Natural killer cell (primary cell): ENCODE measurements around the gene GNAI3. TPM values are rescaled to one million over a fixed set of nuclear protein-coding genes. Genes with fewer than 3 reads are reported as not detected.

ENCODE experiments used
- ATAC-seq, 3 donors: fragments of 150-1000 bp in 2 of 3; fragments of 200-7000 bp in 1 of 3; cut with Tn5 transposase; 1 replicate in 1 of 3; 2 replicates in 2 of 3; pipeline ENCODE4 v1.10.0; 2021; ENCODE audit warnings: mild to moderate bottlenecking in 2 of 3, moderate library complexity in 2 of 3
- DNase-seq, 2 donors: peaks; one replicate each; pipeline versions ENCODE4 v3.0.0 to v3.0.0-alpha.2; 2013 to 2021; ENCODE audit warnings: mixed read lengths in 1 of 2
- H3K27ac ChIP-seq: one replicate; pipeline ENCODE4 v1.5.1; 2013; ENCODE audit warnings: mild to moderate bottlenecking, low read length
- H3K27me3 ChIP-seq: one replicate; pipeline ENCODE4 v1.6.1; 2013; ENCODE audit warnings: low read length; ENCODE audit not compliant: control insufficient read depth, insufficient read depth
- H3K36me3 ChIP-seq: one replicate; pipeline ENCODE4 v1.6.1; 2013; ENCODE audit warnings: low read length; ENCODE audit not compliant: control insufficient read depth, insufficient read depth
- H3K4me1 ChIP-seq: one replicate; pipeline ENCODE4 v1.6.1; 2013; ENCODE audit warnings: low read length; ENCODE audit not compliant: control insufficient read depth, insufficient read depth
- H3K4me3 ChIP-seq: one replicate; pipeline ENCODE4 v1.5.1; 2013; ENCODE audit warnings: low read length
- H3K9me3 ChIP-seq: one replicate; pipeline ENCODE4 v1.6.1; 2013; ENCODE audit warnings: low read length; ENCODE audit not compliant: control insufficient read depth, insufficient read depth
- H3K27ac Mint-ChIP-seq, 2 donors: one replicate each; pipeline ENCODE4 v1.8.0; 2022; ENCODE audit warnings: mild to moderate bottlenecking in 2 of 2, mixed read lengths in 2 of 2, moderate library complexity in 1 of 2
- H3K27me3 Mint-ChIP-seq, 2 donors: one replicate each; pipeline ENCODE4 v1.8.0; 2022; ENCODE audit warnings: low read depth in 2 of 2, mixed read lengths in 2 of 2
- H3K36me3 Mint-ChIP-seq: one replicate; pipeline ENCODE4 v1.8.0; 2022; ENCODE audit warnings: mixed read lengths
- H3K4me1 Mint-ChIP-seq, 2 donors: one replicate each; pipeline ENCODE4 v1.8.0; 2022; ENCODE audit warnings: mixed read lengths in 2 of 2
- H3K4me3 Mint-ChIP-seq: one replicate; pipeline ENCODE4 v1.8.0; 2022; ENCODE audit warnings: mild to moderate bottlenecking, moderate library complexity, mixed read lengths
- H3K9me3 Mint-ChIP-seq, 2 donors: one replicate each; pipeline ENCODE4 v1.8.0; 2022; ENCODE audit warnings: mixed read lengths in 2 of 2
- WGBS: methylation state at CpG from one replicate; pipeline ENCODE4 v1.1.7; 2013; ENCODE audit warnings: missing lambda C conversion rate; ENCODE audit not compliant: insufficient coverage; 5-methylcytosine and 5-hydroxymethylcytosine counted together
- intact Hi-C: fragments of 100-400 bp; cut with micrococcal nuclease; formaldehyde crosslinking; loops from one replicate; pipeline ENCODE4 v1.14.2; 2022
- total RNA-seq, 4 donors: library from RNA; stranded (reverse); fragments of 120-200 nt in 1 of 4; gene quantifications; one replicate each; pipeline versions ENCODE4 v1.2.3 to v1.2.4, GENCODE V29; 2013 to 2022
- TF ChIP-seq, protein P1 (sequence below): fragments of 200-600 bp; IDR thresholded peaks from one replicate; pipeline ENCODE4 v1.8.0; 2022; ENCODE audit warnings: antibody characterized with exemption

GNAI3 gene
- total RNA-seq, 3 donors from 2014 or later (not counting 1 experiment from before 2014, with no cell fraction given), result 6.1 to 7.6 (median 6.9) TPM

DNA sequence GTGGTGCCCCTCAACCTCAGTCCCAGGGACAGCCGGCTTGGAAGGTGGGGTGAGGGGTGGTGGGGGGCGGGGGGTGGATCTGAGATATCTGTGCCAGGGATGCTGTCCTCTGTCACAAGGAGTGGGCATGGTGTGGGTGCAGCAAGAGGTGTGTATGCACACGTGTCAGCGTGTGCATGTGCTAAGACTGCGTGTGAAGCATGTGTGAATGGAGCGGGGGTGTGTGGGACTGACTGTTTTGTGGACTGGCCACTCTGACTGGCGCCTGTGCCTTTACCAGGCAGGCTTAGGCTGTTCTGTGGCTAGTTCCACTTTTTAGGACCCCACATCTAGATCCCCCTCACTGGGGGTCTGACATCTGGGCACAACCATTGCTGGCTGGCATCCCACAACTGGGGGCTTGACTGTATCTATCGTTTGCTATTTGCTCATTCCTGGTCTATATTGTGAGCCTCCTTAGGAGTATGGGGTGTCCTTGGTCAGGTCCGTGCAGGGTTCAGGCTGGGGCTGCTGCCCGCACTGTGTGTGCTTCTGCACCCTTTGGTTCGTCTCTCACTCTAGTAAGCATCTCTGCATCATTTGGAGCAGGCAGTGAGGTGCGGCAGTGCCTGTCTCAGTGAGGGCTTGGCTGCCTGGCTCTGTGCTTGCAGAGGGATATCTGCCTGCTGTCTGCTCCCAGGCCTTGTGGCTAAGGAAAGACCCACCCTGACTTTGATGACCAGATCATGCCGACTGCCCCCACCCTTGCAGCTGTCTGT is 73.1 kb downstream of the GNAI3 start:
- H3K36me3 ChIP-seq, result peaks cover 8% of the 10 kb centered on the region
- intact Hi-C loops, result loop anchor here (1.0 kb wide), 1 partner anchor 73 kb away; the partner anchor contains the start of gene GNAI3
- H3K4me3 ChIP-seq, result peak overlapping the region; percentile 76
- peak overlapping the region; percentile 99 for H3K4me3 Mint-ChIP-seq
- TF ChIP-seq, protein P1, sequence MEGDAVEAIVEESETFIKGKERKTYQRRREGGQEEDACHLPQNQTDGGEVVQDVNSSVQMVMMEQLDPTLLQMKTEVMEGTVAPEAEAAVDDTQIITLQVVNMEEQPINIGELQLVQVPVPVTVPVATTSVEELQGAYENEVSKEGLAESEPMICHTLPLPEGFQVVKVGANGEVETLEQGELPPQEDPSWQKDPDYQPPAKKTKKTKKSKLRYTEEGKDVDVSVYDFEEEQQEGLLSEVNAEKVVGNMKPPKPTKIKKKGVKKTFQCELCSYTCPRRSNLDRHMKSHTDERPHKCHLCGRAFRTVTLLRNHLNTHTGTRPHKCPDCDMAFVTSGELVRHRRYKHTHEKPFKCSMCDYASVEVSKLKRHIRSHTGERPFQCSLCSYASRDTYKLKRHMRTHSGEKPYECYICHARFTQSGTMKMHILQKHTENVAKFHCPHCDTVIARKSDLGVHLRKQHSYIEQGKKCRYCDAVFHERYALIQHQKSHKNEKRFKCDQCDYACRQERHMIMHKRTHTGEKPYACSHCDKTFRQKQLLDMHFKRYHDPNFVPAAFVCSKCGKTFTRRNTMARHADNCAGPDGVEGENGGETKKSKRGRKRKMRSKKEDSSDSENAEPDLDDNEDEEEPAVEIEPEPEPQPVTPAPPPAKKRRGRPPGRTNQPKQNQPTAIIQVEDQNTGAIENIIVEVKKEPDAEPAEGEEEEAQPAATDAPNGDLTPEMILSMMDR, result no peak
- H3K4me1 ChIP-seq, result peaks cover 64% of the 10 kb centered on the region
- peaks cover 39 to 69% of the 10 kb centered on the region in 2 donors for H3K4me1 Mint-ChIP-seq
- no peaks in the 10 kb centered on the region for H3K9me3 Mint-ChIP-seq
- H3K27ac ChIP-seq, result peak overlapping the region; percentile 89
- peak overlapping the region; percentile 93 to 99 for H3K27ac Mint-ChIP-seq
- H3K27me3 ChIP-seq, result no peaks in the 10 kb centered on the region
- DNase-seq (peak; percentile 24 to 47), ATAC-seq (peak in 1 of 3 donors; percentile 8)
- 30% methylated on average over 13 of the region's 13 CpGs for WGBS
- no peaks in the 10 kb centered on the region for H3K36me3 Mint-ChIP-seq
- peaks cover 0 to under 1% of the 10 kb centered on the region in 2 donors for H3K27me3 Mint-ChIP-seq
- H3K9me3 ChIP-seq, result no peaks in the 10 kb centered on the region

DNA sequence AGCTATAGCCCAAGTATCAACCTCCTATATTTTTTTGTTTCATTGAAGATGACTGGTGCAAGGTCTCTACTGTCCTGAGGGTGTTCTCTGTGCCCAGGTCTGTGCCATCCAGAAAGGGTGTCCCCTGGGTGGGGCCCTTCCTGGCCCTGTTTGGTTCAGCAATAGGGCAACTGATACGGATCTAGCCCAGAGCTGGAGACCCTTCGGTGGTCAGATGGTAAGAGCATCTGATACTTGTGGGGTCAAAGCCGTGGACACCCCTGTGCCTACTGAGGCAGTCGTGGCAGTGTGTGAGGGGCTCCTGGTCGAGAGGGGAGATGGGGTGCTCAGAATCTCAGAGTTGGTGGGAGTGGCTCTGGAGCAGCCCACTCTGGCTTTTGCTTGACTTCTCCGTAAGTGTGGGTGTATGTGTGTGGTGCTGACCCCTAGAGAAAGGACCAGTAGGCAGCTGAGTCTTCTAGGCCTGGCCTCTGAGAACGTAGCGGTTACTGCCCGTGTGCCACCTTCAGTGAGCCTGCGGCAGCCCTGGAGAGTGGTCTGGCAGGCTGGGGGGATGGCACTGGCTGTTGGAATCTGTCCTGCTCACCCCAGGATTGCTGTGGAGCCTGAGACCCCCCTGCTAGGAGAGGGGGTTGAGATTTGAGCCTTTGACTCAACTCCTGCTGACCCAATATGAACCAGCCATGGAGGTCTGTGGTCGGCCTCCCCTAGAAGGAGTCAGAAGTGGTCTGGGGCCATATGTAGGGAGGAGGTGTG is 73.9 kb downstream of the GNAI3 start:
- intact Hi-C loops, result no loop called here
- no peak overlapping the region for H3K27ac ChIP-seq
- no peak for DNase-seq
- peaks cover 15% of the 10 kb centered on the region for H3K36me3 ChIP-seq
- peak overlapping the region; percentile 99 for H3K4me3 Mint-ChIP-seq
- H3K4me1 Mint-ChIP-seq, result peaks cover 39 to 69% of the 10 kb centered on the region in 2 donors
- no peaks in the 10 kb centered on the region for H3K36me3 Mint-ChIP-seq
- TF ChIP-seq, protein P1, result no peak
- 83% methylated on average over 11 of the region's 11 CpGs for WGBS
- ATAC-seq, result no peak
- H3K27ac Mint-ChIP-seq, result peak overlapping the region; percentile 93 to 99
- no peaks in the 10 kb centered on the region for H3K9me3 Mint-ChIP-seq
- no peaks in the 10 kb centered on the region for H3K27me3 Mint-ChIP-seq
- no peaks in the 10 kb centered on the region for H3K9me3 ChIP-seq
- H3K4me3 ChIP-seq, result no peak overlapping the region
- H3K4me1 ChIP-seq, result peaks cover 58% of the 10 kb centered on the region
- no peaks in the 10 kb centered on the region for H3K27me3 ChIP-seq

DNA sequence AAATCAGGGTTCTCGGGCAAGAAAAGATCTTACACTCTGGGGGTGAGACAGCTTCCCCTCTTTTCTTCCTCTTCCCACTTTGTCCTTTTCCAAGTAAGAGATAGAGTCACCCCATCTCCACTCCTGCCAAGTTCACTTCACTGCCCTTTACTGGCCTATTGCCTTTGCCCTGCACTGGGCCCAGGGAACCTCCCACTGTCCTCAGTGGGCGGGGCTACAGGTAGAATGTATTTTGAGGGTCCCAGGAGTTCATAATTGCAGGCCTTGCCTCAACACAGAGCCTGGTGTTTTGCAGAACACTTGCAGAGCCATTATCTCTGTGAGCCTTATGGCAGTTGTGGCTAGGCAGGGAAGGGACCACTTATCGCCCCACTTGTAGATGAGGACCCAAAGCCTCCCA is 74.5 kb downstream of the GNAI3 start:
- H3K27ac Mint-ChIP-seq, result peak overlapping the region in 1 of 2 donors; percentile 99
- Histone ChIP-seq H3K9me3 (no peaks in the 10 kb centered on the region), H3K4me3 (no peak overlapping the region), H3K27ac (no peak overlapping the region), H3K4me1 (peaks cover 58% of the 10 kb centered on the region), H3K36me3 (peaks cover 21% of the 10 kb centered on the region), H3K27me3 (no peaks in the 10 kb centered on the region)
- H3K4me1 Mint-ChIP-seq, result peaks cover 39 to 69% of the 10 kb centered on the region in 2 donors
- TF ChIP-seq, protein P1, result no peak
- ATAC-seq (no peak), DNase-seq (no peak)
- 92% methylated on average over 3 of the region's 3 CpGs for WGBS
- no peaks in the 10 kb centered on the region for H3K36me3 Mint-ChIP-seq
- H3K9me3 Mint-ChIP-seq, result no peaks in the 10 kb centered on the region
- intact Hi-C loops, result no loop called here
- no peak overlapping the region for H3K4me3 Mint-ChIP-seq
- H3K27me3 Mint-ChIP-seq, result no peaks in the 10 kb centered on the region
